Endometrial microvascular endothelial cells (primary cell): ENCODE results near the gene LIN28B. TPM values are rescaled to one million over a fixed set of nuclear protein-coding genes. Genes with fewer than 3 reads are reported as not detected.

Experiments
- total RNA-seq: library from RNA; depleted of rRNA; stranded (reverse); fragments of >200 nt; gene quantifications from one replicate; pipeline ENCODE4 v1.2.3, GENCODE V29; 2015; ENCODE audit errors: inconsistent ontology term

The LIN28B gene
- total RNA-seq, 1 donor from 2014 or later = not detected

Other genes starting within 250 kb of the LIN28B start
- 9.7 TPM for gene HACE1, start 97.2 kb upstream of the LIN28B start, total RNA-seq
- gene POPDC3, start 222.9 kb downstream of the LIN28B start, total RNA-seq = 0.09 TPM